PC-9 (cell line): ENCODE results near the gene SLC35F6. TPM values are rescaled to one million over a fixed set of nuclear protein-coding genes. Genes with fewer than 3 reads are reported as not detected.
A peak's percentile ranks its signal among the peaks of the same experiment; 100 is the strongest.

ENCODE experiments used
- BruUV-seq: library from RNA; stranded (reverse); fragments of 400-500 nt; replicated peaks from 2 replicates; lab custom pipeline; 2021; lab: Mats Ljungman, UMichigan
- CTCF ChIA-PET: fragments of 300-600 bp; sonication (Branson Sonifier 250); formaldehyde crosslinking; loops from one replicate; lab custom pipeline; 2022; ENCODE audit warnings: antibody characterized with exemption; lab: Charles Lee
- POLR2A ChIA-PET: fragments of 300-600 bp; sonication (Branson Sonifier 250); formaldehyde crosslinking; loops from one replicate; lab custom pipeline; 2022; ENCODE audit warnings: antibody characterized with exemption; ENCODE audit not compliant: unreplicated experiment; lab: Charles Lee
- DNase-seq, 2 experiments: peaks; one replicate each; pipeline versions ENCODE4 v3.0.0 to v3.0.0-alpha.2; 2015 to 2022; ENCODE audit warnings: mixed read lengths in 1 of 2
- H2AFZ ChIP-seq: fragments of 200-600 bp; sonication (generic); 2 replicates; pipeline ENCODE4 v1.8.1; 2017; ENCODE audit warnings: antibody characterized with exemption
- H3F3A ChIP-seq: fragments of 200-600 bp; sonication (generic); 2 replicates; pipeline ENCODE4 v1.8.1; 2017; ENCODE audit warnings: antibody characterized with exemption, mild to moderate bottlenecking, low read depth; ENCODE audit not compliant: insufficient read depth
- H3K27ac ChIP-seq: fragments of 200-600 bp; sonication (generic); 2 replicates; pipeline ENCODE4 v1.6.1; 2016; ENCODE audit warnings: mixed run types
- H3K27me3 ChIP-seq: fragments of 200-600 bp; sonication (generic); 2 replicates; pipeline ENCODE4 v1.6.1; 2016; ENCODE audit warnings: low read depth, mixed run types; ENCODE audit not compliant: insufficient read depth
- H3K36me3 ChIP-seq: fragments of 200-600 bp; sonication (generic); 2 replicates; pipeline ENCODE4 v1.6.1; 2016; ENCODE audit warnings: low read depth, mixed run types
- H3K4me1 ChIP-seq: fragments of 200-600 bp; sonication (generic); replicated peaks from 2 replicates; pipeline ENCODE4 v1.6.1; 2016; ENCODE audit warnings: mixed run types; ENCODE audit not compliant: insufficient read depth
- H3K4me2 ChIP-seq: fragments of 200-600 bp; sonication (generic); 2 replicates; pipeline ENCODE4 v1.6.1; 2017; ENCODE audit warnings: mixed run types
- H3K4me3 ChIP-seq: fragments of 200-600 bp; sonication (generic); 2 replicates; pipeline ENCODE4 v1.6.1; 2016; ENCODE audit warnings: mixed run types
- H3K79me2 ChIP-seq: fragments of 200-600 bp; sonication (generic); 2 replicates; pipeline ENCODE4 v1.6.1; 2017; ENCODE audit warnings: low read depth, mixed run types
- H3K9me2 ChIP-seq: fragments of 200-600 bp; sonication (generic); 2 replicates; pipeline ENCODE4 v1.8.1; 2017; ENCODE audit warnings: mild to moderate bottlenecking; ENCODE audit not compliant: insufficient read depth
- H3K9me3 ChIP-seq: fragments of 200-600 bp; sonication (generic); 2 replicates; pipeline ENCODE4 v1.8.1; 2016; ENCODE audit warnings: low read depth; ENCODE audit not compliant: insufficient read depth
- H4K20me1 ChIP-seq: fragments of 200-600 bp; sonication (generic); 2 replicates; pipeline ENCODE4 v1.8.1; 2017; ENCODE audit not compliant: insufficient read depth
- EZH2 ChIP-seq: fragments of 200-600 bp; sonication (generic); IDR thresholded peaks from 2 replicates; pipeline ENCODE4 v1.8.0; 2017; ENCODE audit warnings: antibody characterized with exemption, low read depth
- intact Hi-C: fragments of 100-400 bp; cut with micrococcal nuclease; formaldehyde crosslinking; loops from one replicate; pipeline ENCODE4 v1.10.0; 2022; ENCODE audit not compliant: unreplicated experiment
- total RNA-seq: library from RNA; stranded (reverse); gene quantifications from 2 replicates; pipeline ENCODE4 v1.2.3, GENCODE V29; 2021
- TF ChIP-seq, protein P1 (sequence below): fragments of 200-600 bp; sonication (generic); conservative IDR thresholded peaks from 2 replicates; pipeline ENCODE4 v1.6.1; 2017; ENCODE audit warnings: mixed run types, antibody characterized with exemption, mild to moderate bottlenecking, moderate library complexity

The SLC35F6 gene
- total RNA-seq, 1 experiment from 2014 or later, result 39.1 TPM

DNA sequence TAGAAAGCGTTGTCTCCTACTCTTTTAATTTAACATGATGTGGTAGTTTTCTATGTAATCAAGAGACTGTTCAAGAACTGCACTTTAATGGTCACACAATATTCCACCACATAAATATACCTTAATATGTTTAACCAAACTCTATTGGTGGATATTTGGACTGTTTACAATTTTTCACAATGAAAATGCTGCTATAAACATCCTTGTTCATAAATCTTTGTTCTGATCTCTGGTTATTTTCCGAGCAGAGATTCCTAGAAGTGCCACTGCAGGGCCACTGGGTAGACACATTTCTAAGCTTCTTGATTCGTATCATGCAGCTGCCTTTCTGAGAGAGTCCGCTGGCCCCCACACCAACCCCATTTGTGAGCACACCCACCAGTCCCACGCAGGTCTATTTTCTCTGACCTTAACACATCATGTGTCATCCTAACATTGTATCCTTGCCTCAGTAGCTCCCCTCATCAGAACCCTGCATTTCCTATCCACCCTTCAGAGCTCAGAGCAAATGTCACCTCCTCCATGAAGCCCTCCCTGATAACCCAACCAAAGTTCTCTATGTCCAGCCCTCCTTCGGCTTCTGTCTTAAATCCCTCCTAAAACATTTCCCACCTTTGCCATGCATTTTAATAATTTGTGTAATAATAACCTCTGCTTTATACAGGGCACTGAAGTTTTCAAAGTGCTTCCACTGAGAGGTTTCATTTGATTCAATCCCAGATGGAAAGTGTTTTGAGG is 45.0 kb upstream of the SLC35F6 start:
- ChIA-PET POLR2A (no interaction called here), CTCF (no interaction called here)
- Histone ChIP-seq H3K4me1 (peaks cover 44% of the 10 kb centered on the region), H3K79me2 (no peaks in the 10 kb centered on the region), H3K9me2 (no peaks in the 10 kb centered on the region), H3K27ac (no peak overlapping the region), H3K36me3 (no peaks in the 10 kb centered on the region), H4K20me1 (no peaks in the 10 kb centered on the region), H3F3A (peaks cover 33% of the 10 kb centered on the region), H2AFZ (no peak overlapping the region), H3K27me3 (no peaks in the 10 kb centered on the region), H3K4me3 (no peak overlapping the region), H3K9me3 (no peaks in the 10 kb centered on the region), H3K4me2 (no peak overlapping the region)
- no peak for TF ChIP-seq EZH2
- TF ChIP-seq, protein P1, sequence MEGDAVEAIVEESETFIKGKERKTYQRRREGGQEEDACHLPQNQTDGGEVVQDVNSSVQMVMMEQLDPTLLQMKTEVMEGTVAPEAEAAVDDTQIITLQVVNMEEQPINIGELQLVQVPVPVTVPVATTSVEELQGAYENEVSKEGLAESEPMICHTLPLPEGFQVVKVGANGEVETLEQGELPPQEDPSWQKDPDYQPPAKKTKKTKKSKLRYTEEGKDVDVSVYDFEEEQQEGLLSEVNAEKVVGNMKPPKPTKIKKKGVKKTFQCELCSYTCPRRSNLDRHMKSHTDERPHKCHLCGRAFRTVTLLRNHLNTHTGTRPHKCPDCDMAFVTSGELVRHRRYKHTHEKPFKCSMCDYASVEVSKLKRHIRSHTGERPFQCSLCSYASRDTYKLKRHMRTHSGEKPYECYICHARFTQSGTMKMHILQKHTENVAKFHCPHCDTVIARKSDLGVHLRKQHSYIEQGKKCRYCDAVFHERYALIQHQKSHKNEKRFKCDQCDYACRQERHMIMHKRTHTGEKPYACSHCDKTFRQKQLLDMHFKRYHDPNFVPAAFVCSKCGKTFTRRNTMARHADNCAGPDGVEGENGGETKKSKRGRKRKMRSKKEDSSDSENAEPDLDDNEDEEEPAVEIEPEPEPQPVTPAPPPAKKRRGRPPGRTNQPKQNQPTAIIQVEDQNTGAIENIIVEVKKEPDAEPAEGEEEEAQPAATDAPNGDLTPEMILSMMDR, result no peak
- no TSS peak for BruUV-seq
- intact Hi-C loops, result no loop called here
- DNase-seq, result no peak

DNA sequence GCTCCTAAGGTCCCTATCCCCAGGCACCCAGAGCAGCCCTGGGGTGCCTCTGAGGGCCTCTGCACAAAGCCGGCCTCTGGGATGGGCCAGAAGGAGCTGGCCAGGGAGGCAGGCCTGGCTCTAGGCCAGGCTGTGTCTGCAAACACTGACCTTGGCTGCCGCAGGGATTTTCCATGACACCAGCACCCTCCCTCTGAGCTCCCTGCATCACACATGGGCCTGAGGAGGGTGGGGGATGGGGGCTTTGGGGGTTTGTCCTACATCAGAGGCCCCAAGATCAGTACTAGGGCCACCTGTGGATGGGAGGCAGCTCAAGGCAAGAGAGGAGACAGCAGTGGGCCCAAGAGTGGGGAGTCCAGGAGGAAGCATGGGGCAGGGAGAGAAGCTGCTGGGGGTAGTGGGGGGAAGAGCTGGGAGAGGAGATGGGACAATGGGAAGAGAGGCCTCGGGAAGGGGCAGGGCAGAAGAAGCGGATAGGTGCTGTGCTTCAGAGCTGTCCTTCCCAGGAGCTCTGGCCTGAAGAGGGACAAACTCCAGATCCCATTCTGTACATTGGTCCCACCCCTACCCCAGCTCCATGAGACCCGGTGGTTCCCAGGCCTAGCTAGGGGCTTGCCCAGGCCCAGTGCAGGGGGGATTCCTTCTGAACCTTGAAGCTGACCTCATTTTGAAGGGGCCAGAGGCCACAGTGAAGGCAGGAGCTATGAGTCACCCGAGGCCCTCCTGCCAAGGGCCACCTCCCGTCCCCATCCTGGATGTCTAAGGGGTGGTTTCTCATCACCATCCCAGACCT is 43.6 kb upstream of the SLC35F6 start:
- H3K36me3 ChIP-seq, result no peaks in the 10 kb centered on the region
- TF ChIP-seq, protein P1, result no peak
- TF ChIP-seq EZH2, result no peak
- peak overlapping the region; percentile 47; the same call in 1 of the 2 replicates for H3K27ac ChIP-seq
- ChIA-PET POLR2A (no interaction called here), CTCF (interaction anchor here (0.5 to 0.7 kb wide), 2 partner anchors 114 to 124 kb away, joined by 4 to 5 read pairs; no protein-coding TSS in a partner anchor)
- DNase-seq, result peak; percentile 53 to 60
- H3F3A ChIP-seq, result peaks cover 47% of the 10 kb centered on the region
- no peaks in the 10 kb centered on the region for H3K27me3 ChIP-seq
- BruUV-seq, result no TSS peak
- no peaks in the 10 kb centered on the region for H4K20me1 ChIP-seq
- no peaks in the 10 kb centered on the region for H3K9me3 ChIP-seq
- H3K4me1 ChIP-seq, result peaks cover 58% of the 10 kb centered on the region
- H3K79me2 ChIP-seq, result no peaks in the 10 kb centered on the region
- H3K9me2 ChIP-seq, result no peaks in the 10 kb centered on the region
- intact Hi-C loops, result loop anchor here (2.0 kb wide), 1 partner anchor 80 kb away; the partner anchor contains the start of gene CIB4
- no peak overlapping the region for H3K4me3 ChIP-seq
- H2AFZ ChIP-seq, result no peak overlapping the region
- H3K4me2 ChIP-seq, result peak overlapping the region; percentile 59

DNA sequence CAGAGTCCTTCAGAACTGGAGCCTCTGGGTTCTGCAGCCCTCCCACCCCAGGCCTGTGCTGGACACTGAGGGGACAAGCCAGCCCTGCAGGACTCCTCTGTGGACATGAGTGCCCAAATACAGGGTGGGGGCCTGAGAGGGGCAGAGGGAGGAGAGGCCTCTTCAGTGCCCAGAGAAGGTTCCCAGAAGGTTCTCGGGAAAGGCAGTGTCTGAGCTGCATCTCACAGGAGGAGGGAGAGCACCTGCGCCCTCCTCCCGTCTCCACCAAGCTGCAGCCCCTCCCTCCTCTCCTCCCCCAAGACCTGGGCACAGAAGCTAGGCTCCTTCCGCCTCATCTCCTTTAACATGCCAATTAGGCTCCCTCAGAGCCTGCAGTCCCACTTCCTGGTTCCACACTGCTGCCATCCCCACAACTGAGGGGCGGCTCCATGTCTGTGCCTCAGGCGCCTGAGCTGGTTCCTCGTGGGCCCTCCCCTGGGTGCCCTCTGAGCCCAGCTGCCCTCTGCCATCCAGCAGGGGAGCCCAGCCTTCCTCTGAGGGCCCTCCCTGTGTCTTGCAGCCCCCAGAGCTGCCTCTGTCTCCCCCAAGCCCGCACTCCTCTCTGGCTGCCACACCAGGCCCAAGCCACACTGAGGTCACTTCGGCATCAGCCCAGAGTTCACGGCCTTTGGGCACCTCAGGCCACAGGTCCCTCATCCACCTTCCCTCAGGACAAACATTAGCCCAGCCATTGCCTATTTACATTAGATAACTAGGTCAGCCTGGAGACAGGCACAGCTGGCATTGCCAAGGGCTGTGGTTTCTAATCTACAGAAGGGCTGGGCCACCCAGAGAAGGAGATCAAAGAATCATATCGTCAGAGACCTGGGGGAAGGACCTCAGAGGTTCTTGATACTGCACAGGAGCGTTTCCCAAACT is 42.7 kb upstream of the SLC35F6 start:
- no peak overlapping the region for H3K4me3 ChIP-seq
- ChIA-PET POLR2A (no interaction called here), CTCF (interaction anchor here (0.5 kb wide), 1 partner anchor 123 kb away, joined by 4 read pairs; no protein-coding TSS in a partner anchor)
- peak overlapping the region; percentile 47 for H3K27ac ChIP-seq
- no peaks in the 10 kb centered on the region for H3K79me2 ChIP-seq
- H3K4me2 ChIP-seq, result peak overlapping the region; percentile 59
- H3K9me2 ChIP-seq, result no peaks in the 10 kb centered on the region
- H3K36me3 ChIP-seq, result no peaks in the 10 kb centered on the region
- BruUV-seq, result no TSS peak
- intact Hi-C loops, result loop anchor here (1.0 to 2.0 kb wide), 2 partner anchors 64 to 81 kb away; partner anchors contain the start of gene CIB4
- no peaks in the 10 kb centered on the region for H3K9me3 ChIP-seq
- DNase-seq, result peak; percentile 59 to 88
- H2AFZ ChIP-seq, result no peak overlapping the region; the same call in 1 of the 2 replicates
- no peak for TF ChIP-seq EZH2
- TF ChIP-seq, protein P1, result no peak
- H4K20me1 ChIP-seq, result no peaks in the 10 kb centered on the region
- peaks cover 61% of the 10 kb centered on the region for H3K4me1 ChIP-seq
- H3K27me3 ChIP-seq, result no peaks in the 10 kb centered on the region
- H3F3A ChIP-seq, result peaks cover 48% of the 10 kb centered on the region
